Lung (tissue), 12 donors: Measurements from ENCODE around the gene DMAC2L. TPM values are rescaled to one million over a fixed set of nuclear protein-coding genes. Genes with fewer than 3 reads are reported as not detected.
A peak's percentile ranks its signal among the peaks of the same experiment; 100 is the strongest.

ENCODE experiments used
- ATAC-seq: fragments of 200-7000 bp; cut with Tn5 transposase; one replicate; pipeline ENCODE4 v1.9.1; 2020; ENCODE audit warnings: moderate number of reproducible peaks; ENCODE audit not compliant: insufficient read depth, low FRiP score
- DNase-seq, 3 donors: peaks; one replicate each; pipeline ENCODE4 v3.0.0-alpha.2; 2013 to 2017
- H3K27ac ChIP-seq, 2 donors: one replicate each; pipeline ENCODE4 v1.5.1; 2013; ENCODE audit warnings: mild to moderate bottlenecking in 2 of 2, moderate library complexity in 2 of 2, control low read depth in 1 of 2, inconsistent platforms in 1 of 2, low read depth in 1 of 2, low read length in 1 of 2
- H3K27me3 ChIP-seq, 3 donors: one replicate each; pipeline ENCODE4 v1.5.1; 2013; ENCODE audit warnings: low read length in 2 of 3; ENCODE audit not compliant: control insufficient read depth in 3 of 3, insufficient read depth in 3 of 3
- H3K36me3 ChIP-seq, 4 donors: one replicate each; pipeline ENCODE4 v1.5.1; 2013; ENCODE audit warnings: low read length in 4 of 4, mild to moderate bottlenecking in 1 of 4, moderate library complexity in 1 of 4; ENCODE audit not compliant: control insufficient read depth in 4 of 4, insufficient read depth in 4 of 4
- H3K4me1 ChIP-seq, 5 donors: one replicate each; pipeline ENCODE4 v1.5.1; 2013; ENCODE audit warnings: low read length in 5 of 5, mild to moderate bottlenecking in 2 of 5, moderate library complexity in 1 of 5; ENCODE audit not compliant: control insufficient read depth in 5 of 5, insufficient read depth in 5 of 5
- H3K4me3 ChIP-seq: one replicate; pipeline ENCODE4 v1.5.1; 2013; ENCODE audit warnings: mild to moderate bottlenecking, control low read depth, moderate library complexity
- H3K9ac ChIP-seq, 2 donors: one replicate each; pipeline ENCODE4 v1.5.1; 2013; ENCODE audit warnings: low read length in 2 of 2, control low read depth in 1 of 2; ENCODE audit not compliant: insufficient read depth in 1 of 2
- H3K9me3 ChIP-seq, 4 donors: one replicate each; pipeline ENCODE4 v1.5.1; 2013; ENCODE audit warnings: low read length in 3 of 4, mild to moderate bottlenecking in 1 of 4, moderate library complexity in 1 of 4; ENCODE audit not compliant: control insufficient read depth in 4 of 4, insufficient read depth in 3 of 4
- WGBS, 2 donors: extraction: QIAGEN DNeasy Blood & Tissue Kit; methylation state at CpG; one replicate each; pipeline ENCODE4 v1.1.7; 2013; 5-methylcytosine and 5-hydroxymethylcytosine counted together
- polyA plus RNA-seq, 2 donors: library from polyadenylated mRNA; stranded (reverse); fragments of 200-250 nt; gene quantifications; one replicate each; pipeline ENCODE4 v1.2.1, GENCODE V29; 2013
- total RNA-seq, 2 donors: library from RNA; depleted of rRNA in 1 of 2; stranded (reverse); fragments of >200 nt in 1 of 2; gene quantifications; one replicate each; pipeline ENCODE4 v1.2.1, GENCODE V29; 2014 to 2021
- TF ChIP-seq, protein P1 (sequence below): IDR thresholded peaks from 2 replicates; pipeline ENCODE4 v1.5.1; 2012; ENCODE audit warnings: mild to moderate bottlenecking; ENCODE audit errors: control extremely low read depth, extremely low read depth
- donor health status: control.
- donor health status: control.
- donor health status: Bipolar disorder and iron deficiency.
- donor health status: healthy.
- donor health status: DM: yes; HTN: yes; CAD: no.

Gene DMAC2L
- total and polyA plus RNA-seq, 4 donors: 9.9 to 21.7 (median 17.9) TPM

DNA sequence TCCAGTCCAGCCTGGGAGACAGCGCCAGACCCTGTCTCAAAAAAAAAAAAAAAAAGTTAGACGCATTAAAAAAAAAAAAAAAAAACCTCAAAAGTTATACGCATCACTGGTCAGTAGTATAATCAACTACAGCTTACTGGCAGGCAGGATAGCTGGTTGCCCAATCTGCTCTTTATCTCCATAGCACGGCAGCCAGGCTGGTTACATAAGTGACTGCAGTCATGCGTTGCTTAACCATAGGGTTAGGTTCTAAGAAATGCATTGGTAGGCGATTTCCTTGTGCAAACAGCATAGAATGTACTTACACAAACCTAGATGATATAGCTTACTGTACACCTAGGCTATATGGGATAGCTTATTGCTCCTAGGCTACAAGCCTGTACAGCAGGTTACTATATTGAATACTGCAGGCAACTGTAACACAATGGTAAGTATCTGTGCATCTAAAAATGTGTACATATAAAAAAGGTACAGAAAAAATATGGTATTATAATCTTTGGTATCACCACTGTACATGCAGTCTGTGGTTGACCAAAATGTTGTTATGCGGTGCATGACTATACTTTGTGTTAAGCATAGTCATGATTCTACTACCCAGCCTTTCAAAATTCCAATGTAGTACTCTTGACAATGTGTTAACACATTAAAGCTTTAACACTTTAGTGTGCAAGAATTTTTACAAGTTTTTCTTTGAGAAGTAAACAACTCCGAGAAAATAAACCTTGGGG, 8.2 kb upstream of the DMAC2L start:
- Histone ChIP-seq H3K4me1 (peaks cover 0 to 3% (median 0%) of the 10 kb centered on the region in 5 donors), H3K36me3 (peaks cover 0 to 8% (median 2%) of the 10 kb centered on the region in 4 donors), H3K9ac (no peak overlapping the region), H3K27me3 (no peaks in the 10 kb centered on the region), H3K27ac (no peak overlapping the region), H3K4me3 (no peak overlapping the region), H3K9me3 (no peaks in the 10 kb centered on the region)
- TF ChIP-seq, protein P1, sequence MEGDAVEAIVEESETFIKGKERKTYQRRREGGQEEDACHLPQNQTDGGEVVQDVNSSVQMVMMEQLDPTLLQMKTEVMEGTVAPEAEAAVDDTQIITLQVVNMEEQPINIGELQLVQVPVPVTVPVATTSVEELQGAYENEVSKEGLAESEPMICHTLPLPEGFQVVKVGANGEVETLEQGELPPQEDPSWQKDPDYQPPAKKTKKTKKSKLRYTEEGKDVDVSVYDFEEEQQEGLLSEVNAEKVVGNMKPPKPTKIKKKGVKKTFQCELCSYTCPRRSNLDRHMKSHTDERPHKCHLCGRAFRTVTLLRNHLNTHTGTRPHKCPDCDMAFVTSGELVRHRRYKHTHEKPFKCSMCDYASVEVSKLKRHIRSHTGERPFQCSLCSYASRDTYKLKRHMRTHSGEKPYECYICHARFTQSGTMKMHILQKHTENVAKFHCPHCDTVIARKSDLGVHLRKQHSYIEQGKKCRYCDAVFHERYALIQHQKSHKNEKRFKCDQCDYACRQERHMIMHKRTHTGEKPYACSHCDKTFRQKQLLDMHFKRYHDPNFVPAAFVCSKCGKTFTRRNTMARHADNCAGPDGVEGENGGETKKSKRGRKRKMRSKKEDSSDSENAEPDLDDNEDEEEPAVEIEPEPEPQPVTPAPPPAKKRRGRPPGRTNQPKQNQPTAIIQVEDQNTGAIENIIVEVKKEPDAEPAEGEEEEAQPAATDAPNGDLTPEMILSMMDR: no peak
- ATAC-seq (no peak), DNase-seq (peak; percentile 12 to 60 (median 45))
- 48 to 65% methylated on average over 8 of the region's 8 CpGs for WGBS, 2 donors

DNA sequence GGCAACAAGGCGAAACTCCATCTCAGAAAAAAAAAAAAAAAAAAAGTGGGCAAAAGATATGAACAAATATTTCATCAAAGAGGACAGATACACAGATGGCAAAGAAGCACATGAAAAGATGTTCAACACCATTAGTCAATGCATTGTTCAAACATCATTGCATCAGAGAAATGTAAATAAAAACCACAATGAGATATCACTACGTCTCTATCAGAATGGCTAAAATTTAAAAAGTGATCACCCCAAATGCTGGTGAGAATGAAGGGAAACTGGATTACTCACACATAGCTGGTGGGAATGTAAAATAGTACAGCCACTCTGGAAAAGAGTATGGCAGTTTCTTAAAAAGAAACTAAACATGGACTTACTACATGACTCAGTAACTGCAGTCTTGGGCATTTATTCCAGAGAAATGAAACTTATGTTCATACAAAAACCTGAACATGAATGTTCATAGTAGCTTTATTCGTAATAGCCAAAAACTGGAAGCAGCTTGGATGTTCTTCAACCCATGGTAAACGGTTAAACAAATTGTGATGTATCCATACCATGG, 3.7 kb upstream of the DMAC2L start:
- Histone ChIP-seq H3K27me3 (no peaks in the 10 kb centered on the region), H3K4me3 (no peak overlapping the region), H3K9me3 (no peaks in the 10 kb centered on the region), H3K36me3 (no peaks in the 10 kb centered on the region), H3K27ac (no peak overlapping the region), H3K9ac (no peak overlapping the region), H3K4me1 (peaks cover 0 to 9% (median 7%) of the 10 kb centered on the region in 5 donors)
- 80 to 83% methylated on average over 4 of the region's 4 CpGs for WGBS, 2 donors
- ATAC-seq (no peak), DNase-seq (no peak)
- TF ChIP-seq, protein P1: no peak

DNA sequence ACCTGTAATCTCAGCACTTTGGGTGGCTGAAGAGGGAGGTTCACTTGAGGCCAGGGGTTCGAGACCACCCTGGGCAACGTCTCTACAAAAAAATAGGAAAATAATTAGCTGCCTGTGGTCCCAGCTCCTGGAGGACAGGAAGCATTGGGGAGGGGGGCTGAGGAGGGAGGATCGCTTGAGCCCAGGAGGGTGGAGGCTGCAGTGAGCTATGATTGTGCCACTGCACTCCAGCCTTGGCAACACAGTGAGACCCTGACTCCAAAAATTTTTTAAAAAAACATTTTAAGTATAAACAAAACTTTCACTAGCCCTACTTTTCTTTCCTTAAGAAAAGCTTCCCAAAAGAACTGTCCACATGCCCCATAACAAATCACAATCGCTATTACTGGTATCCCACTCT, 1.7 kb upstream of the DMAC2L start:
- H3K27ac ChIP-seq: no peak overlapping the region
- no peak overlapping the region for H3K4me3 ChIP-seq
- TF ChIP-seq, protein P1: no peak
- H3K9ac ChIP-seq: no peak overlapping the region
- DNase-seq (no peak), ATAC-seq (no peak)
- WGBS, 2 donors: 94% methylated on average over 4 of the region's 4 CpGs
- H3K4me1 ChIP-seq: peaks cover 0 to 9% (median 7%) of the 10 kb centered on the region in 5 donors
- H3K27me3 ChIP-seq: no peaks in the 10 kb centered on the region
- H3K36me3 ChIP-seq: peaks cover 0 to 8% (median 0%) of the 10 kb centered on the region in 4 donors
- no peaks in the 10 kb centered on the region for H3K9me3 ChIP-seq
